Measurements from ENCODE around the gene SDR42E1. TPM values are rescaled to one million over a fixed set of nuclear protein-coding genes. Genes with fewer than 3 reads are reported as not detected.

Gene SDR42E1
- total RNA-seq, 4 donors from 2014 or later: 1.8 to 3.3 (median 2.1) TPM

DNA sequence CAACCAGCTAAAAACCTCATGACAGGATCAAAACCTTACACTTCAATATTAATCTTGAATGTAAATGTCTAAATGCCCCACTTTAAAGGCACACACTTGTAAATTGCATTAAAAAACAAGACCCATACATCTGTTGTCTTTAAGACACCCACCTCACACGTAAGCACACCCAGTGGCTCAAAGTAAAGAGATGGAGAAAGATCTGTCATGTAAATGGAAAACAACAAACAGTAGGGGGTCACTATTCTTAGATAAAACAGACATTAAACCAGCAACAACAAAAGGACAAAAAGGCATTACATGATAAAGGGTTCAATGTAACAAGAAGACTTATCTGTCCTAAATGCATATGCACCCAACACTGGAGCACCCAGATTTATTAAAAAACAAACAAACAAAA, 35.6 kb downstream of the SDR42E1 start:
- no peak for TF ChIP-seq CTCF (IDR thresholded peaks at IDR 0.05)
- DNase-seq (ENCODE audit: low spot score) (no peak), ATAC-seq (ENCODE audit: low FRiP score) (no peak)

DNA sequence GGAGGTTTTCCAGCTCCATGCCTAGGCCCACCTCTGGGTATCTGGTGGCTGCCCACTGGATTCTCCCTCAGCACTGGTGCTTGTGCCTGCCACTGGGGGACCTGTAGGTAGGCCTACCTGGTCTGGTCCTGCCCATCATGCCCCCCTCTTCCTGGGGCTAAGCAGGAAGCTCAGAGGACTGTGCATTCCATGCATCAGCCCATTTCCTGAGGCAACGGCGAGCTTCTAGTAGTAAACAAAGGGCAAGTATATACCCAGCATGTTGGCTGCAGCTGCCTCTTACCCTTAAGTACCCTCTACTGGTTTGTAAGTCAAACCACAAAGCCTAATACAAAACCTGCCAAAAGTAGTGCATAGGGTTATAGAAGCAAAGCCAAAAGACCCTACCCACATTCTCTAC, 37.5 kb downstream of the SDR42E1 start:
- DNase-seq (ENCODE audit: low spot score) (no peak), ATAC-seq (ENCODE audit: low FRiP score) (no peak)
- no peak for TF ChIP-seq CTCF (IDR thresholded peaks at IDR 0.05)

DNA sequence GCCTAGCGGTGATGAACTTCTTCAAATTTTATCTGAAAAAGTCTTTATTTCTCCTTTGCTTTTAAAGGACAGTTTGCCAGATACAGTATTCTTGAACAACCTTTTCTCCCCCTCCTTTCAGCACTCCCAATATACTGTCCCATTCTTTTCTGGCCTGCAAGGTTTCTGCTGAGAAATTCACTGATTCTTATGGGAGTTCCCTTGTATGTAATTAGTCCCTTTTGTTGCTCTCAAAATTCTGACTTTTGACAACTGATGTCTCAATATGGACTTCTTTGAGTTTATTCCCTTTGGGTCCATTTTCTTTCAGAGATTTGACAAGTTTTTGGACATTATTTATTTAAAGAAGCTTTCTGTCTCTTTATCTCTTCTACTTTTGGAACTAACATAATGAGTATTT, 39.4 kb downstream of the SDR42E1 start:
- ATAC-seq (ENCODE audit: low FRiP score): no peak
- no peak for TF ChIP-seq CTCF (IDR thresholded peaks at IDR 0.05)
- no peak for DNase-seq (ENCODE audit: low spot score)

- no peak for DNase-seq (ENCODE audit: low spot score)
- TF ChIP-seq CTCF (IDR thresholded peaks at IDR 0.05): no peak
- ATAC-seq (ENCODE audit: low FRiP score): no peak
These were observed 43.9 kb downstream of the SDR42E1 start for GRCh38 chr16:81967358-81967757.

- TF ChIP-seq CTCF (IDR thresholded peaks at IDR 0.05): no peak
- ATAC-seq (ENCODE audit: low FRiP score) (no peak), DNase-seq (ENCODE audit: low spot score) (no peak)
These were observed 46.5 kb downstream of the SDR42E1 start for GRCh38 chr16:81964808-81965207.

GRCh38 chr16:81956213-81956948, 54.9 kb downstream of the SDR42E1 start:
- peak; percentile 75 for ATAC-seq (ENCODE audit: low FRiP score)

More at GRCh38 chr16:81956213-81956948, 54.9 kb downstream of the SDR42E1 start:
- no peak for TF ChIP-seq CTCF (IDR thresholded peaks at IDR 0.05)
- DNase-seq (ENCODE audit: low spot score): peak; percentile 27
